HUES48 (cell line): Measurements from ENCODE around the gene HABP2.

Source experiments
- H3K27ac ChIP-seq: one replicate; pipeline ENCODE4 v1.7.0; 2013; ENCODE audit warnings: low read depth, low read length, inconsistent platforms
- H3K27me3 ChIP-seq: 2 replicates; pipeline ENCODE4 v1.6.1; 2013; ENCODE audit warnings: mild to moderate bottlenecking, low read length; ENCODE audit not compliant: control insufficient read depth, insufficient read depth
- H3K36me3 ChIP-seq: 2 replicates; pipeline ENCODE4 v1.6.1; 2013; ENCODE audit warnings: low read length; ENCODE audit not compliant: control insufficient read depth, insufficient read depth
- H3K4me1 ChIP-seq: 2 replicates; pipeline ENCODE4 v1.6.1; 2013; ENCODE audit warnings: mild to moderate bottlenecking, low read length; ENCODE audit not compliant: control insufficient read depth, insufficient read depth
- H3K4me3 ChIP-seq: 2 replicates; pipeline ENCODE4 v1.5.1; 2013; ENCODE audit warnings: mild to moderate bottlenecking, low read depth, low read length
- H3K9ac ChIP-seq: 2 replicates; pipeline ENCODE4 v1.6.1; 2013; ENCODE audit warnings: mild to moderate bottlenecking, low read depth, low read length, moderate library complexity
- H3K9me3 ChIP-seq: 2 replicates; pipeline ENCODE4 v1.6.1; 2013; ENCODE audit warnings: low read length; ENCODE audit not compliant: control insufficient read depth, insufficient read depth

HABP2 gene

DNA sequence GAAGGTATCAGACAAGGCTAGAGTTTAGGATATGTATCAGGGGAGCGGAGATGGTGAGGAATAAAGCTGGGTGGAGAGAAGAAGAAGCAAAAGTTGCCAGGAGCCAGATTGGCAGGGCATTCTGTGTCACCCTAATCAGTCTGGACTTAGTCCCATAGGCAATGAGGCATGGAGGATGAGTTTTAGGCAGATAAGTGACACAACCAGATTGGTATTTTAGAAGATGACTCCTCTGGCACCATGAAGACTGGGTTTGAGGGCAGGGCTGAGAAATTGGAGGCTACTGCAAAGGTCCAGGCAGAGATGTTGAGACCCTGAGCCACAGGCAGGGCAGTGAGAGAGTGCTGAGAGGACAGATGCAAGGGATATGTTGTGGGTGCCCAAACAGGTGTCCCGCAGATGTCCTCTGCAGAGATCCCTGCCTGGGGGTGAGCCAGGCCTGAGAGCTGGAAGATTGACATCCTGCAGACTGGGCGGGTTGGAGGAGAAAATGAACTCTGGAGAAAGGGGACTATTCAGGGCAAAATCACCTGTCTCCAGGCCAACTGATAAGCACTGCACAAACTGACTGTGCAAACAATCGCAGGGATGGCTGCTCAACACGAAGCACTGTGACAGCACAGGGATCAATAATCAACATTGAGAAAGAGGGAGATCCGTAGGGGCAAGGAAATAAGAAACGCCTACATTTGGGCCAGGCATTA lies 11.9 kb upstream of the HABP2 start:
- peak overlapping the region; percentile 26 for H3K27ac ChIP-seq
- H3K27me3 ChIP-seq: peaks cover 11% of the 10 kb centered on the region
- no peak overlapping the region for H3K9ac ChIP-seq
- no peaks in the 10 kb centered on the region for H3K4me1 ChIP-seq
- H3K36me3 ChIP-seq: no peaks in the 10 kb centered on the region
- H3K4me3 ChIP-seq: no peak overlapping the region
- H3K9me3 ChIP-seq: no peaks in the 10 kb centered on the region

DNA sequence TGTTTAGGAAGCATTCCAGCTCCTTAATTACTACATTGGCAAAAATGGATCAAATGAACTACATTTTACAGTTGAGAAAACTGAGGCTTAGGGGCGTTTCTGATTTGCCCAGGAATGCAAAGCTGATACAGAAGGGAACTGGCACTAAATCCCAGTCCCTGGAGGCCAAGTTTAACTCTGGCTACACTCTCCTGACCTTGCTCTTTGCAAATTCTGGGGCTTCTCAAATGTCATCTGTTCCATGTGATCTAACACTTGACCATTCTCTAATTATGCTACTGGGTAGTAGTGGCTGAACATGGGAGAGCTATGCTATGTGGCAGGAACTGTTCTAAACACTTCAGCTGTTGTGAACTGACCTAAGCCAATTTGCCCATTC lies 11.3 kb upstream of the HABP2 start:
- no peaks in the 10 kb centered on the region for H3K36me3 ChIP-seq
- no peak overlapping the region for H3K27ac ChIP-seq
- no peaks in the 10 kb centered on the region for H3K4me1 ChIP-seq
- H3K27me3 ChIP-seq: peaks cover 15% of the 10 kb centered on the region
- H3K4me3 ChIP-seq: no peak overlapping the region
- no peaks in the 10 kb centered on the region for H3K9me3 ChIP-seq
- H3K9ac ChIP-seq: no peak overlapping the region

DNA sequence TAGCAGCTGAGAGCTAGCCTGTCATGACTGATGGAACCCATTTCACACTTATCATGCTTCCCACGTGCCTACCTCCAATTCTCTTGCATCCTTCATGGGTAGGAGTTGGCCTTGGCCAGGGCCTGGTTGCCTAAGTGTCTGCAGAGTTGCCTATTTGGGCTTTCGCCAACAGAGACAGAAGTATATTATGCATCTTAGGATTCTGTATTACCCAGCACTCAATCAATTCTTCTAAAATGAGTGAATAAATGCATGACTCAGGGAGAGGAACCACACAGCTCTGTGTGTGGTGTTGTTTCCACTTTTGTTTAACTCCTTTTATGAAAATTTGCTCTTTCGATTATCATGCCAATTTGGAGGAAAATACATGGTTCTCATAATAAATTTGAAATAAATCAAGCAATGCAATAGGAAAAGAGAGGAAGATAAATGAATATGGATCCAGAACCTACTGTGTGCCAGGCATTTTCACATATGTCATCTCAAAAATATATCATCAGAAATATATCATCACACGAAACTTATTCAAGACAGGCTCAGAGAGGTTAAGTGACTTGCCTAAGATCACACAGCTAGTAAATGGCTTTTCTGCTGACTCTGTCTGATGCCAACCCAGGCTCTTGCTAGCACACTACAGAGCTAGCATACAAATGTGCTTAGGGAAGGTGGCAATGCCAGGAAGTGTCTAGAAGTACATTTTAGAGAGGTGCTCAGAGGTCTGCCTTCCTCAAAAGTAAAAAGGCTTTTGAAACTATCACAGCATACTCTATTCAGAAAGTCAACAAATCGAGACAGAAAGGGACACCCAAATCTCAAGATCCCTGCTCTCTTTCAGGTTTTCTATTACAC lies 9.5 kb upstream of the HABP2 start:
- H3K4me3 ChIP-seq: no peak overlapping the region
- H3K9ac ChIP-seq: no peak overlapping the region
- no peaks in the 10 kb centered on the region for H3K9me3 ChIP-seq
- no peak overlapping the region for H3K27ac ChIP-seq
- H3K27me3 ChIP-seq: peaks cover 26% of the 10 kb centered on the region
- H3K4me1 ChIP-seq: no peaks in the 10 kb centered on the region
- H3K36me3 ChIP-seq: no peaks in the 10 kb centered on the region

DNA sequence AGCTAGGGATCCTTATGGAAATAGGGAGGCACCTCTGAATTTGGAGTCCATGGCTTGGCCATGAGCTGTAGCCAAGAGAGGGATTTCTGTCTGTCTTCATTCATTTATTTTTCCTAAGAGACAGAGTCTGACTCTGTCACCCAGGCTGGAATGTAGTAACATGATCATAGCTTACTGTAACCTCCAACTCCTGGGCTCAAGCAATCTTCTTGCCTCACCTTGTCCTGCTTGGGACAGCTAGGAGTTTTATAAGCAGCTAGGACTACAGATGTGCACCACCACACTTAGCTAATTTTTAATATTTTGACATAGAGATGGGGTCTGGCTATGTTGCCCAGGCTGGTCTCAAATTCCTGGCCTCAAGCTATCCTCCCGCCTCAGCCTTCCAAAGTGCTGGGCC lies 8.5 kb upstream of the HABP2 start:
- H3K4me3 ChIP-seq: no peak overlapping the region
- no peak overlapping the region for H3K9ac ChIP-seq
- H3K4me1 ChIP-seq: no peaks in the 10 kb centered on the region
- no peaks in the 10 kb centered on the region for H3K9me3 ChIP-seq
- H3K27me3 ChIP-seq: peaks cover 34% of the 10 kb centered on the region
- no peaks in the 10 kb centered on the region for H3K36me3 ChIP-seq
- H3K27ac ChIP-seq: no peak overlapping the region

DNA sequence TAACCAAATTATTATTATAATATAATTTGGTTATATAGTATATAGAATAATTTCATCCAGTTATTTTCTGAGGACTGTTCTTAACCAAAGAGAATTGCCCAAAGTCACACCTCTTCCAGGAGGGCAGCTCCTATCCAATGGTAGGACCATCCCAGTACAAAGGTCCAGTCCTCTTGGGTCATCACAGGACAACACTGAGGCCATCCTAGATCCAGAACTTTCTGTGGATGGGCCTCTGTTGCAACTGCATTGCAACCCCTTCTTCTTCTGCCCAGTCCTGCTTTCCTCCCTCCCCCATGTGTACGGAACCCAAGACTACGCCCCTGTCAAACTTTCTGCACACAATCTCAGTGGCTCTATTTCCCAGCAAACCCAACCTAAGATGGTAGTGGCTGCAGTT lies 5.4 kb upstream of the HABP2 start:
- H3K27me3 ChIP-seq: peaks cover 46% of the 10 kb centered on the region
- H3K4me1 ChIP-seq: no peaks in the 10 kb centered on the region
- no peaks in the 10 kb centered on the region for H3K9me3 ChIP-seq
- H3K4me3 ChIP-seq: no peak overlapping the region
- no peak overlapping the region for H3K9ac ChIP-seq
- H3K36me3 ChIP-seq: no peaks in the 10 kb centered on the region
- H3K27ac ChIP-seq: no peak overlapping the region

DNA sequence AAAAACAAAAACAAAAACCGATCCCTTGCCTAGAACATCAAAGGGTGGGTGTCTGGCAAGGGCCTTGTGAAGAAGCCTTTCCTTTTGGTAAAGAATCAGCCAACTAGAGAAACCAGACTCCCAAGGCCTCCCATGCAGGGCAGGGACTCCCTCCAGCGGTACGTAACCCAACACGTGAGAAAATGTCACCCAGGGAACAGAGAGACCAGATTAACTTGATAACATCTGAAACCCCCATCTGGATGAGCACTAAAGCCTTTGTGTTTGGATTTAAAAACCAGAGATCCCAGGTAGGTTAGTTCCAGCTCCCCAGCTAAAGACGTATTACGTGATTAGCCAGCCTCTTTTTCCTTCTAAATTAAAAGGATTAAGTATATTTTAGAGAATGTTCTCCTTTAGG lies 3.0 kb upstream of the HABP2 start:
- Histone ChIP-seq H3K36me3 (no peaks in the 10 kb centered on the region), H3K9me3 (no peaks in the 10 kb centered on the region), H3K4me3 (no peak overlapping the region), H3K4me1 (no peaks in the 10 kb centered on the region), H3K27me3 (peaks cover 67% of the 10 kb centered on the region), H3K9ac (no peak overlapping the region), H3K27ac (no peak overlapping the region)

DNA sequence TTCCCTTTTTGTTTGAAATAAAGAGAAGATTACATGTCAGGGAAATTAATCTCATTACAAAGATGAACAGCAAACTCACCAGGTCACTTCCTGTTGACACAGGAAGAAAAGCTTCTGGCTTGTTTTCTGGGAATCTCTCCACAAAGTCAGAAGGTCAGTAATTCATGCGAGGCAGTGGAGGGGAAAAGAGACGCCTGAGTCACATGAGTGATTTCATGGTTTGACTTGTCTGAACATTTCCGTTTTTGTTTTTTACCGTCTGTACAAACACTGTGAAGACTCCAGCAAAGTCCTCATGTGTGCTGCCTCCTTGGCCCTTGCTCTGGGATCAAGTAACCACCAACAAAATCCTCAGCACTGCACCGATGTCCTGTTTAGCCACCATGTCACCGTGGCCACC lies 2.5 kb upstream of the HABP2 start:
- no peak overlapping the region for H3K9ac ChIP-seq
- no peaks in the 10 kb centered on the region for H3K36me3 ChIP-seq
- H3K9me3 ChIP-seq: no peaks in the 10 kb centered on the region
- no peak overlapping the region for H3K4me3 ChIP-seq
- H3K27ac ChIP-seq: peak overlapping the region; percentile 32
- H3K27me3 ChIP-seq: peaks cover 72% of the 10 kb centered on the region
- H3K4me1 ChIP-seq: no peaks in the 10 kb centered on the region

DNA sequence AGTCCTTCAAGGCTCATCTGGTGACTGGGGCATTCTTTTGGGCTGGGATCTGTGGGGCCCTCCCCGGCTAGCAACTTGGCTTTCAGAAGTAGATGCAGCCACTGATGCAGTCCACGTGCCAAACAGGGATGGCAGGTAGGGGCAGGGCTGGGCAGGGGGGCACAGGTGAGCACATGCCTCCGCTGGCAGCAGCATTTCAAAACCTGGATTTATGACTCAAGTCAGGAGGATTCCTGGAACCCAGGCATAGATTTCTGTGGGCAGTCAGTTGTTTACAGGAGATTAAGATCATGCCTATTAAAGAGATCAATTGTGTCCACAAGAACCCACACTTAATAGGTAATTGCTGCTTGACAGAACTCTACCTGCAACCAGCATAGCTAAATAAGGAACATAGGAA lies 839 bp upstream of the HABP2 start:
- no peaks in the 10 kb centered on the region for H3K9me3 ChIP-seq
- no peak overlapping the region for H3K9ac ChIP-seq
- peaks cover 4% of the 10 kb centered on the region; the same call in 1 of the 2 replicates for H3K4me1 ChIP-seq
- peaks cover 84% of the 10 kb centered on the region for H3K27me3 ChIP-seq
- H3K4me3 ChIP-seq: no peak overlapping the region
- H3K27ac ChIP-seq: no peak overlapping the region
- H3K36me3 ChIP-seq: no peaks in the 10 kb centered on the region

DNA sequence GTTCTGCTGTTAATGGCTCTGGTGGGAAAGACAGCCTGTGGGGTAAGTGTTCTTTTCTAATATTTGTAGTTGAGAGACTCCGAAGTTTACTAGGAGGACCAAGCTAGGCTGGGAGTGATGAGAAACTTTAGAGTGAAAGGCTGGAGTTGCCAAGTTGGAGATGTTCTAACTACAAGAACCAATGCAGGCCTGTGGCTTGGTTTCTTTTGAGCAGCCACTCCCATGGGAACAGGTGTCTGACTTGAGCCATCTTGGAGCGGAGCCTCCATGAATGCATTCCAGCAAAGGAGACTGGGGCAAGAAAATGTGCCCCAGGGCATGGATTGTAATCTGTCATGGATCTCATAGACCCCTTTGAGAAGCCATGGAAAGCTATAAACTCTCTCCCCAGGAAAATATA lies 296 bp downstream of the HABP2 start:
- no peaks in the 10 kb centered on the region for H3K9me3 ChIP-seq
- peaks cover 86% of the 10 kb centered on the region for H3K27me3 ChIP-seq
- no peak overlapping the region for H3K27ac ChIP-seq

DNA sequence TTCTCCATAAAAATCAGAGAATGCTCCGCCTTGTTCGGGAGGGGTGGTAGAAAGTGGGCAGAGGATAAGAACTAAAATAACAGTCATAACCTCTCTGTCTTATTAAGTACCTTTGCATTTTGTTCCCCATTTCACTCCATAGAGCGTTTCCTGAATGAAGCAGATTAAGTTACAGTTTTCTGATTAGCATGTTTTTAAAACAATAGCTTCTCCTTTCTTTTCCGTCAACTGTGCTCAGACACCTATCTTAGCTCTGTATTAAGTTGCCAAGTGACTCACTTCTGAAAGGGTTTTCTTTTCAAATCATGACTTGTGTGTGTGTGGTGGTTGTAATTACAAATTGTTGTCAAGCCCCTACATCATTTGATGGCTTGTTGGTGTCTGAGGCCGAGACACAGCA lies 1.4 kb downstream of the HABP2 start:
- Histone ChIP-seq H3K4me3 (no peak overlapping the region), H3K9ac (no peak overlapping the region), H3K4me1 (peaks cover 19% of the 10 kb centered on the region), H3K36me3 (no peaks in the 10 kb centered on the region), H3K9me3 (no peaks in the 10 kb centered on the region), H3K27ac (no peak overlapping the region), H3K27me3 (peaks cover 86% of the 10 kb centered on the region)

More for the DNA sequence above, 296 bp downstream of the HABP2 start:
- no peak overlapping the region for H3K4me3 ChIP-seq
- H3K9ac ChIP-seq: no peak overlapping the region
- no peaks in the 10 kb centered on the region for H3K36me3 ChIP-seq
- peaks cover 15% of the 10 kb centered on the region for H3K4me1 ChIP-seq

DNA sequence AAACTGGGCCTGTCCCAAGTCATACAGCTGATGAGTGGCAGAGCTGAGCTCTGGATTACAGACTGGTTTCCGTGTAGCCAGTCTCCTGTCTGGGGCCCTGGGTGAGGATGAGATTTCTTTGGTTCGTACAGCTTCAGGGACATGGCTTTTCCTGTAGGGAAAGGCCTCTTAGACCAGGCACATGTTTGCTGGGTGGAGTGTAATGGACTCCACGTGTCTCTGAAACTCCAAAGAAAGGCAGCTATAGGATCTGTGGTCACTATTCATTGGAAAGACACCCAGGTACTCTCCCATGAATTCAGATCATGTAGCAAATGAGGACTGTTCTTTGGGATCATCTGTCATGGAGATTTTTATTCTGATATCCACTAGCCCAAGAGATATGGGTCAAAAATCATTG lies 2.4 kb downstream of the HABP2 start:
- H3K9me3 ChIP-seq: no peaks in the 10 kb centered on the region
- peak overlapping the region; percentile 75 for H3K27ac ChIP-seq
- peaks cover 29% of the 10 kb centered on the region for H3K4me1 ChIP-seq
- no peak overlapping the region for H3K4me3 ChIP-seq
- no peaks in the 10 kb centered on the region for H3K36me3 ChIP-seq
- peaks cover 96% of the 10 kb centered on the region for H3K27me3 ChIP-seq
- no peak overlapping the region for H3K9ac ChIP-seq
